ENCODE measurements around the gene DNAJB12.
"Not testable (repeated sequence)": the region's sequence is repeated elsewhere in the genome, so short reads cannot be mapped to it uniquely, and the experiment has no call there.

The DNAJB12 gene

DNA sequence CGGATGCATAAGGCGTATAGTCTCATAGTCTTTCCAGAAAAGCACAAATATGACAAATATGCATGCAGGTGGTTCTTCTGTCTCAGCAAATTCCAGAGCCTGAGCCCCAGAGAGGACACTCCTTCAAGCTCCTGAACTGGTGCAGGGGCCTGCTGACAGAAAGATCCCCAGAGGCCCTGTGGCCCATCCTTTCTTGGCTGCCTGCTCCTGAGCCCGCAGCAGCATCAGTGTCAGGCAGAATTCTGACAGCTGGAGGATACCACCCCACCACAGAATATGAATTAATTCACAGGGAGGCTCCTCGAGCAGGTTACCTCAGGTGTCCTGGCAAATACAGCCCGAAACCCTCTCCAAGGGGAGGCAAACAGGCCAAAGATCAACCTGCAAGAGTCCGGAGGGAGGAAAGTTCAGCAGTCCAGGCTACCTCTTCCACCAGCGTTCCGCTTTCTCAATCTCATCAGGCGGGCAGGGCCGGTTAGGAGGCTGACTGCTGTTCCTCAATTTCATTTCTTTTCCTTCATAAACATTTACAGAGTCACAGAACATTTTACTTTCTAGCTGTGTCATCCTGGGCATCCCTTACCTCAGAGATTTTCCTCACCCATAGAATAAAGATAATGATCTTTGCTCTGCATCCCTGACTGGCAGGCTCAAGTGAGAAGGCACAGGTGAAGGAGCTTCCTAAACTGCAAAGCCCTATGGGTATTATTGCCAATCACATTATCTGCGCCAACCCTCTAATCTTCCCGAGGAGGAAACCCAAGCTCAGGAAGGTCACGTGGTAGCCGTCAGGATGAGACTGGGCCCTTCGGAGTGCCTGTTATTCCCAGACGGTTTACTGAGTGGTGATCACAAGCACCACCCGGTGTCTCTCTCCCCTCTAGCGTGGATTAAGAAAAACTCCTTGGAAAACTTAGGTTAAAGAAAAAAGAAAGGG lies 1.4 kb downstream of the DNAJB12 start:
- no peak for DNase-seq (ENCODE audit: low spot score)

DNA sequence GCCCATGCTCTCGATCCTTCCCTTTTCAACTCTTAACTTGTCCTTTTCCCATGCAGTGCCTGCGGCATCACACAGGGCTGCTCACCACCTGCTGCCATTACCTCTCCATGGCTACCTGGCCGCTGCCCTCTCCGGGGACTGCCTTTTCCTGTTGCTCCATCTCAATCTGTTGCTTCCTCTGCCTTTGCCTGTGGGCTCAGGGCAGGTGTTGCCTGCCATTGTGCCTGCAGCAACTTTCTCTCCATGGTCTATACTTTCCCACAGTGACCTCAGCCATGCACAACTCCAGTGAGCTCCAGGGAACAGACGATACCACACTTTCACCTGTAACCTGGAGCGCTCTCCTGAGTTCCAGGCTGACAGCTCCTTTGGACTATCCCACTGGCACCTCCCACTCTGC lies 3.2 kb downstream of the DNAJB12 start:
- no peak for DNase-seq (ENCODE audit: low spot score)

DNA sequence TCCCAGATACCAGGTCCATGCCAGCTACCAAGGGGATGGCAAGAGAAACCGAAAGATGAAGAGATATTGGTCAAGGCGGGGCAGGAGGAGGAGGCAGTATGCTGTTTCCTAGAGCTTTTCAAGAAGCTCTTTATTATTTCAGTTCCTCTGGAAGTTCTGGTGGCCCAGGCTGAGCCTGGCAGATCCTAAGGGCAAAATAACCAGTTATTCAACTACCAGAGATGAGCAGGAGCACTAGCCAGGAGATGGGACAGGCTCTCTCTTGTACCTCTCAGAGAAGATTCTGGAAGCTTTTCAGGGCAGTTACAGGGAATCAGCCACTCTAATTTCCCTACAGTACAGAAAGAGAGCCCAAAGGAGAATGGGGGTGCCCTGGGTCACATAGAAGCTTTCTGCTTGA lies 5.3 kb downstream of the DNAJB12 start:
- no peak for DNase-seq (ENCODE audit: low spot score)

- no peak for DNase-seq (ENCODE audit: low spot score)
Observed at GRCh38 chr10:72348282-72348681, 6.4 kb downstream of the DNAJB12 start.

GRCh38 chr10:72346117-72346516 lies 8.6 kb downstream of the DNAJB12 start:
- DNase-seq (ENCODE audit: low spot score): not testable (repeated sequence)

- DNase-seq (ENCODE audit: low spot score): no peak
Observed at GRCh38 chr10:72344932-72345331, 9.8 kb downstream of the DNAJB12 start.

DNA sequence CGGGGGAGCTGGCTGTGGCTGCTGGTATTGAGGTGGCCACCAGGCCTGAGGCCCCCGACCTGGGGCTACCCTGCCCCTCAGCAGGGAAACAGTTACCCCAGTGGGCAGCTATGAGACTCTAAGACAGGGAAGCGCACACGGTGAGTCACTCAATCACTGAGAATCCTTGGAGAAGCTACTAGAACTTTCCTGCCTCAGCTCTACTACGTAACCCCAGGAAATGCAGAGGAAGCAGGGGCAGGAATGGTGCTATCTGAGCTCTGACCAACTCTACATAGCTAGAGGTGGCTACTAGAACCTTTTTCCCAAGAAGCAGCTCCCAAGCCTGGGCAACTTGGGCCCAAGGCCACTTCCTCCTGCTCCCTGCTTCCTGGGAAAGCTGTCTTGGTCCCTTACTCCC lies 11.8 kb downstream of the DNAJB12 start:
- no peak for DNase-seq (ENCODE audit: low spot score)

GRCh38 chr10:72340510-72341261 lies 14.0 kb downstream of the DNAJB12 start:
- DNase-seq (ENCODE audit: low spot score): peak; percentile 80

DNA sequence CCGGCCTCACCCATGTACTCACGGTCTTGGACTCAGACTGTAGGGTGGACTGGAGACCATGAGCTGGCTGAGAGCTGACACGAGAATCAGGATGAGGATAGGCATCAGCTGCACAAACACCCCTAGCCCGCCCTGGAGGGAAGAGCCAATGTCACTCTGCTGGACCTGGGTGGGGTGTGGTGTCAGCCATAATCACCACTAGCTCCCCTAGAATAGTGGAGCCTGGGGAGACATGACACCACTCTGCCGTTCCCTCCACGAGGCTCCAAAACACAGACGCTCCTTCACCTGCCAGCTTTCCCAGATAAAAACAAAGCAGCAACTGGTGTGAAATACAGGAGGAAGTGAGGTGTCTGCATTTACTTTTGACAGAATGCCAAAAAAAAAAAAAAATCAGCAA lies 16.5 kb downstream of the DNAJB12 start:
- DNase-seq (ENCODE audit: low spot score): no peak

GRCh38 chr10:72337722-72338121 lies 17.0 kb downstream of the DNAJB12 start:
- no peak for DNase-seq (ENCODE audit: low spot score)

- peak; percentile 68 for DNase-seq (ENCODE audit: low spot score)
Observed at GRCh38 chr10:72337039-72337629, 17.6 kb downstream of the DNAJB12 start.

DNA sequence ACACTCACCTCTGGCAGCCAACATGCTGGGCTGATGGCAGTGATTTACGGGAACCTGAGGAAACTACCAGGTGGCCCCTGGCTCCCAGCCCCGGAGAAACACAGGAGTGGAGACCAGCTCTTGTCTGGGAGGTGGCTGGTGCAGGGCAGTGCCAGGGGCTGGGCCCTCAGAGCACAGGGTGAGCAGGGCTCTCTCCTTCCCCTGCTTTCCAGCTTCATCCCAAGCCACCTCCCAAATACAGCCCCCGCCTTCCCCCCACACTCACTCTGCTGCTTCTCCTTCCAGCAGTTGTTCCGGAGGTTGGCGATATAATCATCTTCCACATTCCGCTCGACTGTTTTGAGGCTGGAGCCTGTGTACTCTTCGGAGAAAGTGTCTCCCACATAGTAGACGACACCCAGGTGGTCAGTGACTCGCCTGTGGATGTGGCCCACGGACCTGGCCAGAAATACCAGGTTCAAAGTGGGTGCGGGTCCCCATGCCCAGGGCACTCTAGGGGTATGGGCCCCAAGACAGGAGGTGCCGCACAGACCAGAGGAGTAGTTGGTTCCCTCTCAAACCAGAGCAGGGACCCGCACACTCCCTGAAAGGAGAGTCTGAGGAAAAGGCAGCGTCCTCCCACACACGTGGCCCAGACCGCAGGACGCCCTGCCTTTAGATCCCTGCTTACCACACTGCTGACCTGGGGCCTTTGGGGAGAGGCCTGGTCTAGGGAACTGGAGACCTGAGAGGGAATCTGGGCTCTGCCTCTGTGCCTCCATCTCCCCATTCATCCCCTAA lies 18.3 kb downstream of the DNAJB12 start:
- no peak for DNase-seq (ENCODE audit: low spot score)

DNA sequence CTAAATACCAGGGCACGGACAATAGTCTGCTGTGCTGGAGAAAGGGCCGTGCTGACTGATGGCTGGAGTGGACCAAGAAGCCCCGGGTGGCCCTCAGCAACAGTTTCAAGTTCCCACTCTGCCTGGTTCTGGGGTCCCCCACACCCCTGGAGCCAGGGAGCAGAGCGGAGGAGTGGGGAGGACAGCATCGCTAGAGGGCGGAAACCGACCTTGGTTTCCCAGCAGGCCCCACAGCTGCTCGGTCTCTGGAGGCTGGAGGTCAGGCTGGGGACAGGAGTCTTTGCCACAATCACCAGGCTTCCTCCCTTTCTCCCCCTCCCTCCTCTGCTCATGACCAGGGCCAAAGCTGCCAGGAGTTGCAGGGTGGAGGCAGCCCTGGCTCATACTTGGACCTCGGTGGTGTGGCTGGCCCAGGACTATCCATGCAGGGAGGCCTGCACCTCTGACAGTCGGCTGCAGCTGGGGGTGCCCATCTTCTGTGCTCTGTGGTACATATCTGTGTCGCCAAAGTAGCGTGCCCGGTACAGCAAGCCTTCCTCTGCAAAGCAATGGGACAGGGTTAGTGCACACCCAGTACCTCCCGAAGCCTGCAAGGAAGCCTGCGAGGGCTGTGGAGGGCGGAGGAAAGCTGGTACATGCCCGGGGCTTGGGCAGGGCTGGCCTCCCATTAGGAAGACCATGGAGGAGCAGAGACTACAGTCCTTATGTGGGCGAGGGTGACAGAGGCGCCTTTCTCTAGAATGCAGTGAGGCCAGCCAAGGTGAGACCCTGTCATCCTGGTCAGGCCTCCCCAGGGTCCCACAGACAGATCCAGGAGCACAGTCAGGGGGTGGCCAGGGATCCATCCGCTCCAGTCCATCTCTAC lies 19.1 kb downstream of the DNAJB12 start:
- no peak for DNase-seq (ENCODE audit: low spot score)

GRCh38 chr10:72334825-72335393 lies 19.8 kb downstream of the DNAJB12 start:
- DNase-seq (ENCODE audit: low spot score): peak; percentile 73

DNA sequence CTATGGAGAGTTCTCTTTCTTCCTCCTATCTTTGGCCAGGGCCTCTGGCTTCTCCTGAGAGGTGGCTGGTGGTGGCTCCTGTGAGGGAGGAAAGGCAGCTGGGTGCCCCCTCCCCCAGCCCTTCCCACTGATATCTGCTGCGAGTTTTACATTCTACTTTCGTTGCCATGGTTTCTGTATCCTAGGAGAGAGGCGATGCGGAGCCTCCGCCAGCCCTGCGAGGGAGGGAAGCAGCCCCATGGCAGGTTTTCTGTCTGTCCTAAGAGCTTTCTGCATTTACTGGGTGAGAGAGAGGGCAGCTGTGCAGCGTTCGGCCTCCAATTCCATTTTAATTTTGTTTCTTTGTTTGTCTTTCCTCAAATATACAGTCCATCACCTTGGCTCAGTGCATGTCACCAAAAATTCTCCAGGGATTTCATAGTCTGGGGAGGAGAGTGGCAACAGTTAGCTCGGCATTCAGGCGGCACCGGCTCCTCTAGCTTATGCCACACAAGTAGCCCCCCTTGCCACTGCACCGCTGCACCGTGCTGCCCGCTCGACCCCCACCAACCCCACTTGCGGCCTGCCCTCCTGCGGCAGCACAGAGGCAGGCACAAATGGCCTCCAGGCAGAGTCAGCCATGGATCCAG lies 20.4 kb downstream of the DNAJB12 start:
- no peak for DNase-seq (ENCODE audit: low spot score)

DNA sequence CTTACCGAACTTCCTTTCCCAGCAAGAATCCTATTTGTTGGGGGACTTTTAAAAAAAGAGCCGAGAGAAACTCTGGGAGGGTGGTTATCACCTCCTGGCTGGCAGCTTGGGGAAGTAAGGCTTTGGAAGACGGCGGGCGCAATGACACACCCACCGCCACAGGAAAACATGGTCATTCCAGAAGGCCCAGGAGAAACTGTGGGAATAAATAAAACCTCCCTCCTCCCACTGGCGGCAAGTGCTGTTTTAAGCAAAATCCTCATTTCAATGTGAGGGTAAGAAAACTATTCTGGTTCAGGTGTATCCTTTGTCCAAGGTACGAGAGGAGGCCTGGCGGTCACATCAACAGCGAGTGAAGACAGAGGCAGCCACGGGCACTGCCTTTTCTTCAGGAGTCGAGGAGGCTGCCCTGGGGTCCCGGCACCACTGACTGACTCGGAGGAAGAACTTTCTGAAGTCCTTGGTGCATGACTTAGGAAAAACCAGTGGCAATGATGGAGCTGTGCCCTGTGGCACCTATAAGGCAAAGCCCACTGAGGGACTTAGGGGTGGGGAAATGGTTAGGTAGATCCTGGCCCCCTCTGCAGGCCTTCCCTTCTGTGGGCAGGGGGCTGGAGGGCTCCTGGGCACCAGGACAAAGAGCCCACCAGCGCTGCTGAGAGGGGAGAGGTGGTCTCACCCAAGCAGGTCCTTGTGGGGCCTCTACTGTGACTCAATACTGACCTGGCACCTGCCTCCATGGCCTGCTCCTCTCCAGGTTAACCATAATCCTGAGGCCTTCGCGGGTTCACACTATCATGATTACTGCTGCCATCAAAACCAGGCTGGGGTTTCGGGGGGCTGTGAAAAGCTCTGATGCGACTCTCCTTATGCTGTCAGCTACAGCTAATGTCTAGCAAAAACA lies 21.4 kb downstream of the DNAJB12 start:
- no peak for DNase-seq (ENCODE audit: low spot score)

- no peak for DNase-seq (ENCODE audit: low spot score)
Observed at GRCh38 chr10:72332423-72333111, 22.2 kb downstream of the DNAJB12 start.

All from CD4-positive, alpha-beta T cell treated with Interleukin-2 at 100 ng/mL for 4 hours (primary cell).